LHCN-M2 (cell line): ENCODE data around the gene PIGH. TPM values are rescaled to one million over a fixed set of nuclear protein-coding genes. Genes with fewer than 3 reads are reported as not detected.
"Not testable (repeated sequence)": the region's sequence is repeated elsewhere in the genome, so short reads cannot be mapped to it uniquely, and the experiment has no call there.

Experiments used
- DNase-seq: peaks from one replicate; pipeline ENCODE4 v3.0.0-alpha.2; 2012; ENCODE audit warnings: low read depth
- polyA plus RNA-seq: library from polyadenylated mRNA; unstranded; fragments of >200 nt; gene quantifications from one replicate; pipeline ENCODE4 v1.2.1, GENCODE V29; 2012; ENCODE audit warnings: missing spikeins
- total RNA-seq: library from RNA; depleted of rRNA; stranded (reverse); fragments of >200 nt; gene quantifications from 2 replicates; pipeline ENCODE4 v1.2.3, GENCODE V29; 2014; rRNA removed

Gene PIGH, protein sequence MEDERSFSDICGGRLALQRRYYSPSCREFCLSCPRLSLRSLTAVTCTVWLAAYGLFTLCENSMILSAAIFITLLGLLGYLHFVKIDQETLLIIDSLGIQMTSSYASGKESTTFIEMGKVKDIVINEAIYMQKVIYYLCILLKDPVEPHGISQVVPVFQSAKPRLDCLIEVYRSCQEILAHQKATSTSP
- 11.3 and 13.4 TPM in 2 replicates for total RNA-seq
- 9.6 TPM for polyA plus RNA-seq

GRCh38 chr14:67599698-67600561 is at the start of gene PIGH:
TSS of gene PIGH (minus strand) at chr14:67600268. CDS start at chr14:67600203, 65 bp downstream.
- DNase-seq: peak; percentile 75

DNA sequence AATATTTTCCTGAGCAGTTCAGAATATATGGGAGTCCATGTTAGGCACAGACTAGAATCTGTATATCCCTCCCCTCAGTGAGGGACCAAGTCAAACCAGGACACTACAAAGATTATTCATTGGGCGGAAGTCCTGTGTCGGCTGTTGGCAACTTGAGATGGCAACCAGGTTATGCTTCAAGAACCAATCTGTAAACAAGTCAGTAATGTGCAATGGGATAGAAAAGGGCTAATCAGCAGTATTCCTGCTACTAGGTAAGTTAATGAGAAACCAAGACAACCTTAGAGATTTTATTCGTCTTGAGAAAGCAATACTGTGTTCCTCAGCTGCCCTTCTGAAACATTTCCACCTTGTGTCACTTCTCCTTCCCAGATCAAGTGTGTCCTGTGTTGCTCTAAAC is 46.1 kb upstream of the PIGH start:
- DNase-seq: no peak

DNA sequence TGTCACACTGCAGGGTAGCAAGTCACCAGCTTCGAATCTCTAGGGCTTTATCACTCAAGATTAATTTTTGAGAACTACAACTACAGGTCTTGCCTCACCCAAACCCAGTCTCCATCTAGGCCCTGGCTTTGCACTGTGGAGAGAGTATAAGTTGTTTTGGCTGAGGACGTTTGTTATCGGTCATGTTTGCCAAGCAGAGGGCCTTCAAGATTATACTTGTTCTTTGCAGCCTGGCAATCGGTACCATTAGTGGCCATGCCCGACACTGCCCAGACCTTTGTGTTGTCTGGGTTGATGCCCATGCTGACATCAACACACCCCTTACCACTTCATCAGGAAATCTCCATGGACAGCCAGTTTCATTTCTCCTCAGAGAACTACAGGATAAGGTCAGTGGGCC is 45.3 kb upstream of the PIGH start:
- no peak for DNase-seq

- no peak for DNase-seq
Observed at GRCh38 chr14:67644428-67644827, 44.4 kb upstream of the PIGH start.

DNA sequence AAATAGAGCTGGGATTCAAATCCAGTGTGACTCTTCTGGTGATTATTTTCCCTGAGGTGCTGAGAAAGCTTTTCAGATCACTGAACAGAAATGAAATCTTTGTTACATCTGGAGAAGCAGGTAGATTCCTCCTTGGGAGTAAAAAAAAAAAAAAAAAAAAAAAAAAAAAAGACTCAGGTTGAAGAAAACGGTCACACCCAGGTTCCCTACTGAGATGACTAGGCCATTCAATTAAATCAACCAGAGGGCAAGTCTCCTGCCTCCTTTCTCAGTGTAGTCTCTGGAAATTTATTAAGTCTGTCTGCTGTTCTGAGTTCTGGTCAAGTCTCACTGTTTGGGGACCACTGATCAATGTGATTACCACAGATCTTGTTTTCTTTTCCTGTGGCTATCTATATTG is 43.6 kb upstream of the PIGH start:
- no peak for DNase-seq

DNA sequence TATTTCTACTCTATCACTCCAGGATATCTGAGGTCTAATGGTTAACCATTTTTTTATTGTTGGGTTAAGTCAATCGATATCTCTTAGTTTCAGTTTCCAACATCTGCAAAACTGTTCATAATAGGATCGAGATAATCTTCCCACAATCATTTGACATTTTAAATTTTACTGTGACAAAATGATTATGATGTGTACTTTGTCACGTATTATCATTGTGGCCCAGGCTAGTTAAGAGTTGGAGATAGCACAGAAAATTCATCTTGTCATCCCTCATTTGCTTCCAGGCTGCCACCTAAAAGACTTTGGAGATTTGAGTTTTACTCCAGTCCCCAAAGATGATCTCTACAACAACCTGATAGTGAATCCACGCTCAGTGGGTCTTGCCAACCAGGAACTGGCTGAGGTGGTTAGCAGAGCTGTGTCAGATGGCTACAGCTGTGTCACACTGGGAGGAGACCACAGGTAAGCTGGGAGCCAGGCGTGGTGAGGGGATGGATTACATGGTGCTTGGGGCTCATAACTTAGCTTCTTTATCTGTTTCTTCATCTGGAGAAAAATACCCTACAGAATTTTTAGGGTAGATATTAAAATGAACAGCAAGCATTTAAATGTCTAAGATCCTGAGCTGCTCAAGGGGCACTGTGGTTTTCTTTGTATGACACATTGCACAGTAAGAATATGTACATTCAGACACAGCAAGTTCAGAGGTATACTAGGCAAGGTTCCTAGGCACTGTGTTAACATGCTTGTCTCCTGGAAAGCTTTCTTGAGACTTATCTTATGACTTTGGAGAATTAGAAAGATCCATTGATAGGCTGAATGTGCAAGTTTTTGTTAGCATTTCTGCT is 42.1 kb upstream of the PIGH start:
- no peak for DNase-seq

- no peak for DNase-seq
Observed at GRCh38 chr14:67641480-67641879, 41.4 kb upstream of the PIGH start.

GRCh38 chr14:67638642-67639041 is 38.6 kb upstream of the PIGH start:
- DNase-seq: no peak

DNA sequence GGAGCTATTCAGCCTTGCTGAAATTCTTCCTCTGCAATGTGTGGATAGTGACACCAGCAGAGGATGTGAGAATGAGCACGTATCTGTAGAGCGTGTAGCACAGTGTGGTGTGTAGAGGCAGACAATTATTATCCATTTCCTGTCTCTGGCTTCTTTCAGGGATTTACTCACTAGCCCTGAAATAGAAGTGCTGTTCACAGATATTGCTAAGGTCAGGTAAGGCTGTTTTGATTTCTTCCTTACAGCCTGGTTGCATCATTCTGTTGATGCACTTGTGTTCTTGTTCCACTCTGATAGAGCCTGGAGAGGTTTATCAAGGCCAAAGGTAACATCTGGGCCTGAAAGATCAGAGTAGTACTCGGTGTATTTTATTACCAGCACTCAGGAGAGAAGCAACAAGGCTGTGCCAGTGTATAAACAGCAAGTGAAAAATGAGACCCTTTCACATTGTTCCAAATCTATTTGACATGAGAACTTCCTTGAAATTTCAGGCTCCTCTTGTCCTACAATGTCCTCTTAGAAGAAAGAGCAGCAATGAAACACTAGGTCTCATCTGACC is 36.4 kb upstream of the PIGH start:
- no peak for DNase-seq

- DNase-seq: no peak
Observed at GRCh38 chr14:67633451-67634147, 33.5 kb upstream of the PIGH start.

DNA sequence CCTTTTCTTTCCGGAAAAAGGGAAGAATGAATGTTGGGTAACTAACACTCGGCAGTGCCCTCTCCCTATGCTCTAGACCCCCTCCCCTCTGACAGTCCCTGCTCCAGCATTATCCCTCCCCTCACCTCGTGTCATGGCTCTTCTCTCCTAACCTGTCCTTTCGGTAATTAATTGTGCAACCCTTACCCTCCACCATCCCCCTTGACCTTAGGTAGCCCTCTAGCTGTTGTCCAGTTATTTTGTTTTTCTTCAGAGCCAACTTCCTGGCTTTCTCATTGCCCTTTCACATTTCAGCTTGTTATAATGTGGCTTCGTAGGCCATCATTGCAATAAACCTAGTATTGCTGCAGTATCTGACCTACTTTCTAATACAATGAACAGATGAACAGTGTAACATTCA is 30.9 kb upstream of the PIGH start:
- DNase-seq: no peak

DNA sequence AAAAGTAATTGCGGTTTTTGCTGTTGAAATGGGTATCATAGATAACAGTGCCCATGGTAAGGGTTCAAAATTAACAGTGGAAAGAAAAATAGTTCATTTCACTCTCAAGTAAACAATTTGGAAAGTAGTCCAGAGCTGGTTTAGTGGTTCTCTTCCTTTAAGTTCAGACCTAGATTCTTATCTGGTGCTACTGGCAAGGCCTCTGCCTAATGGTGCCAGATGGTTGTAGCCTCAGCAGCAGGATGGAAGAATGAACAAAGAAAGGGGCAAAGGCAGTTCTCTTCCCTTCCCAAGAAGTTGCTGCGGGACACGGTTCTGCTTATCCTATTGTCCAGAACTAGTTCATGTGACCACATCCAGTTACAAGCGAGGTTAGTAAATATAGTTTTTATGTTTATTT is 30.1 kb upstream of the PIGH start:
- no peak for DNase-seq

DNA sequence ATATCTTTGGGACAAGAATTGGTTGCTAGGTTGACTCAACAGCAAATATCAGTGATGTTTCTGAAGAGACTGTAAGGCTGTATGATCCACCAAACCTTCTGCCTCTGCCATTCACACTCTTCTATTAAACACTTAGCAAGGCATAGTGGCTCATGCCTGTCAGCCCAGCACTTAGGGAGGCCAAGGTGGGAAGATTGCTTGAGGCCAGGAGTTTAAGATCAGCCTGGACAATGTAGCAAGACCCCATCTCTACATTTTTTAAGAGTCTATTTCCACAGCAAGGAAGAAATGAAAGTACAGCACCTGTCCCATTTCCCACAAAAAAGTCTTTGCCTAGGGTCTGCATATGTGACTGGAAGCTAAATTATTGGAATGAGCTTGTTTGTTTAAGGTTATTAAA is 27.5 kb upstream of the PIGH start:
- DNase-seq: no peak

DNA sequence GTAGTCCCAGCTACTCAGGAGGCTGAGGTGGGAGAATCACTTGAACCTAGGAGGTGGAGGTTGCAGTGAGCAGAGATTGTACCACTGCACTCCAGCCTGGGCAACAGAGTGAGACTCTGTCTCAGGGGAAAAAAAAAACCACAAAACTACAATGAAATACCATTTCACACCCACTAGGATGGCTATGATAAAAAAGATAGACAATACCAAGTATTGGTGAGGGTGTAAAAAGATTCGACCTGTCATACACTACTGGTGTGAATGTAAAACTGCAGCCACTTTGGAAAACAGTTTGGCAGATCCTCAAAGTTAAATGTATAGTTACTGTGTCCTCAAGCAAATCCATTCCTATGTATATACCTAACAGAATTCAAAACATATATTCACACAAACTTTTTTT is 26.1 kb upstream of the PIGH start:
- DNase-seq: not testable (repeated sequence)

DNA sequence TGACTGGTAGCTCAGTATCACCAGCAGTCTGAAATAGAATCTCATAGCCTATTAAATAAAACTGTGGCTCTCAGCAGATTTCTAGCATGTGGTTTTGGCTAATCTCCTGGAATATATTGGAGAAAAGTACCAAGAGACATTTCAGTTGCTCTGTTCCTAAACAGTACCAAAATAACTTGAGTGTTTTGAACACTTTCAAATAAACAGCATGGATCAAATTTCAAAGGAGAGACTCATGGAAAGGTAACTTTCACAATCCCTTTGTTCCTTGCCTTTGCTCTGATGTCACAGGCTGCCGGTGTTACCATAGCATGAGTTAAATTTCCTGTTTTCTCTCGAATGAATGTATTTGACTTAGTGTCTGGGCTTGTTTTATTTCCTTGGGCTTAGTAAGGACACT is 23.0 kb upstream of the PIGH start:
- DNase-seq: peak; percentile 31

- peak; percentile 68 for DNase-seq
Observed at GRCh38 chr14:67622675-67623074, 22.6 kb upstream of the PIGH start.

DNA sequence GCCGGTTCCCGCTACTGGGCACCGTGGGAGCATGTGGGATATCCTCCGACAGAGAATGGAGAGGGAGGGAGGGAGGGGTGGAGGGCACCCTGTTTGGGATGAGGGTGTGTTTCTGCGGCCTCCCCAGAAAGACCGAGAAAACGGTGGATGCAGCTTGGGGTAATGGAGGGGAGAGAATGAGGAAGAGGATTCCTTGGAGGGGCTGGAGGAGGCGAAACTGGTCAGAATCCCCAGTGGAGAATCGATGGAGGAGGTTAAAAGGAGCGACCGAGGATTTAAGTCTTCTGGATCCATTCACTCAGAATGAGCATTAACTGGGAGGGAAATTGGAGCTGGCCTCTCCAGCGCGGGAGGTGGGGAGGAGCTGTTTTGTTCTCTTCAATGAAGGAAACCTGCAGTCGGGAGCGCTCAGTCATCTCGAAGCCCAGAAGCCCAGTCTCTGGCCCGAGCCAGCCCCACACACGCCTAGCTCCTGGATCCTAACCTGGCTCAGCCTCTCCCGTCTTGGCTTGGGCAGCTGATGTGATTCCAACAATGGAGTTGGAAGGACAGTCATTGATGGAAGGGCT is 20.2 kb upstream of the PIGH start:
- no peak for DNase-seq

GRCh38 chr14:67619446-67620216 is 19.6 kb upstream of the PIGH start, which contains the start of gene ARG2:
TSS of gene ARG2 (plus strand) at chr14:67619920. CDS start at chr14:67619978, 58 bp downstream.
- DNase-seq: peak; percentile 82

DNA sequence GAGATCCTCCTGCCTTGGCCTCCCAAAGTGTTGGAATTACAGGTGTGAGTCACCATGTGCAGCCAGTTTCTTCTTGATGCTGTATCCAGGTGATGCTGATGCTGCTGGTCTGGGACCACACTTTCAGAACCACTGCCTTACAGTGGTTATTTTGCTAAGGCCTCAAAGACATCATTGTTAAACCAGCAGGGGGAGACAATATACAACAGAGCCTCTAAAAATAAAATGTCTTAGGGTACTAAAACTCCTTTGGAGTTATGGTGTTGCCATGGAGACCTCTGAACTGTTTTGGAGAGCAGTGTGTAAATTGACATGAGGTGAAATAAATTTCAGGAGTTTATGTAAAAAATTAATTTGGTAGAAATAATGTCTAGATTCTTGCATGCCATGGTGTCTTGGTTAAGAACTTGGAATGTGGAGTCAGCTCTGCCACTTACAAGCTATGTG is 18.6 kb upstream of the PIGH start:
- DNase-seq: peak; percentile 75

- DNase-seq: no peak
Observed at GRCh38 chr14:67610491-67610890, 10.4 kb upstream of the PIGH start.
